GM12892 (cell line): Measurements from ENCODE around the gene KRTAP20-3.

Experiments used
- POLR2A ChIP-seq: IDR thresholded peaks from 2 replicates; pipeline ENCODE4 v1.6.1; 2011; ENCODE audit warnings: low read depth, low read length, control low read depth
- POLR2AphosphoS5 ChIP-seq: IDR thresholded peaks from 2 replicates; pipeline ENCODE4 v1.6.1; 2011; ENCODE audit warnings: low read depth, low read length, control low read depth

GRCh38 chr21:30629200-30629599, 13.5 kb upstream of the KRTAP20-3 start:
- TF ChIP-seq POLR2A, result no peak
- TF ChIP-seq POLR2AphosphoS5, result no peak
